Pulmonary artery endothelial cell (primary cell): ENCODE data around the gene IFIH1. TPM values are rescaled to one million over a fixed set of nuclear protein-coding genes. Genes with fewer than 3 reads are reported as not detected.

ENCODE experiments used
- DNase-seq: peaks from one replicate; pipeline ENCODE4 v3.0.0-alpha.2; 2011; ENCODE audit warnings: low read depth, low spot score
- total RNA-seq: library from RNA; depleted of rRNA; stranded (reverse); fragments of >200 nt; gene quantifications from 2 replicates; pipeline ENCODE4 v1.2.3, GENCODE V29; 2014

The IFIH1 gene
- total RNA-seq, 1 donor from 2014 or later = 7.3 TPM

- DNase-seq = no peak
Measured at GRCh38 chr2:162312853-162313252, 5.6 kb downstream of the IFIH1 start.

- no peak for DNase-seq
Measured at GRCh38 chr2:162308747-162309503, 9.6 kb downstream of the IFIH1 start.

- DNase-seq = no peak
Measured at GRCh38 chr2:162305901-162306300, 12.6 kb downstream of the IFIH1 start.

GRCh38 chr2:162301877-162302276, 16.6 kb downstream of the IFIH1 start:
- no peak for DNase-seq

DNA sequence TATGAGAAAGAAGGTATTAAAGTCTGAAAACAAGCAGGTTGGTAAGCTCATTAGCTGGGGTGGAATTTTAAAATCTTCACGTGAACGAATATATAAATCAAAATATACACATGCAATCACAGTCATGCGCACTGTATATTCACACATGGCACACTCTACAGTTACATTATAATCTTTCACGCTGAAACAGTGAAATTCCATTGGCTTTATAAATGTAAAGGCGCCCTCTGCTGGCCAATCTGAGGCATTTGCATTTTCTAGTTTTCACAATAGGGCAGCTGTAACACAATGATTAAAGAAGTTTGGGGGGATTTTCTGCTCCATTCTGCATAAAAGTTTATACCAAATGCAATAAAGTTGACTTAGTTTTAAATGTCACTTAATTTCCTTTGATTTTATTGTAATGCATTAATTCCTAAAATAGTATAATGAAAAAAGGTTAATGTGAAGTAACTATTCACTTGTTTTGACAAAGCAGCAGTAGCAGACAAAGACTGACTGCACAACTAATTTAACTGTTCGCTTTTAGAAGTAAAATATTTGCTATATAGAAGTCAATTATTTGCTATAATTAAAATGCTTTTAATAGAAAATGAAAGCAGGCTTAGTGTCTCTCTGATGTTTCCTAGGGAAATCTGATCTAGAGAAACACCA, 17.2 kb downstream of the IFIH1 start:
- DNase-seq = no peak

DNA sequence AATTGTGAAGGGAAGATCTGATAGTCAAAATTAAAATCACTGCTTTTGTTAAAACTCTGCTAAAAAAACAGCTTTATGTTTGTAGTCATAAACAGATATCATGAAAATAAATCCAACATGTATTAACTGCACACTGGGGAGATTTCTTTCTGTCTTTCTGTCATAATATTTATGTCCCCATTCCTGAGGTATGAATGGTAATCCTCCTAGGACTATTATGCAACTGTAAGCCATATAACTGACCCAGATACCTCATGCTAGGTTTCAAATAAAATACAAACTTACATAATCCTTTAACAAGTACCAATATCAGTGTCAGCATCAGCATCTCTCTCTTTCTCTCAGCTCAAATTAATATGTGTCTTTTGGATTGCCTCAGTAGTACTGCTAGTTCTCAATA, 18.2 kb downstream of the IFIH1 start:
- DNase-seq = no peak

DNA sequence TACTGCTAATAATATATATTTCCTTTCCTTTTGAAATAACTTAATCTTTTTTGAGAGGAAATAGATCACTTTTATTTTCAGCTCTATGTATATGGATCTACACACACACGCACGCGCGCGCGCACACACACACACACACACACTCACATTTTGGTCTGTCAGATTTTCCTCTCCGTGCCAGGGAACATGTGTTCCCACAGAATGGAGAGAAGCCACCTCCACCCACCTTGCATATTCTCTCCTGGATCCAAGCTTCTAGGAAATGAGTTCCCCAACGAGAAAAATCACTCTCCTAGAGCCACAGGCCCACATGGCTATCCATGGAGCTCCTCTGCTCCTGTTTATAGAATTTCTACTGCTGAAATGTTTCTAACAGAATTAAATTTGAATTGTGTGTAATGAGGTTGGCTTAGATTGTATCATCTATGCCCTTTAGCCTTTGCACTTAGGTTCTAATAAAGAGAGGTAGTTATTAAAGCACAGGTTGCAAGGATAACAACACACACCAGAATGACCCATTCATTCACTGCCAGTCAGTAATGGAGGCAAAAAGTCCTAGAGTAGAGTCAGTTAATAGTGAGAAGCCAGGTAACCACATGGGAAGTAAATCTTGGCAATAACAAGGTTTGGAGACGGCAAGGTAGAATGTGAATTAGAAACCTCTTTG, 19.7 kb downstream of the IFIH1 start:
- DNase-seq = no peak

DNA sequence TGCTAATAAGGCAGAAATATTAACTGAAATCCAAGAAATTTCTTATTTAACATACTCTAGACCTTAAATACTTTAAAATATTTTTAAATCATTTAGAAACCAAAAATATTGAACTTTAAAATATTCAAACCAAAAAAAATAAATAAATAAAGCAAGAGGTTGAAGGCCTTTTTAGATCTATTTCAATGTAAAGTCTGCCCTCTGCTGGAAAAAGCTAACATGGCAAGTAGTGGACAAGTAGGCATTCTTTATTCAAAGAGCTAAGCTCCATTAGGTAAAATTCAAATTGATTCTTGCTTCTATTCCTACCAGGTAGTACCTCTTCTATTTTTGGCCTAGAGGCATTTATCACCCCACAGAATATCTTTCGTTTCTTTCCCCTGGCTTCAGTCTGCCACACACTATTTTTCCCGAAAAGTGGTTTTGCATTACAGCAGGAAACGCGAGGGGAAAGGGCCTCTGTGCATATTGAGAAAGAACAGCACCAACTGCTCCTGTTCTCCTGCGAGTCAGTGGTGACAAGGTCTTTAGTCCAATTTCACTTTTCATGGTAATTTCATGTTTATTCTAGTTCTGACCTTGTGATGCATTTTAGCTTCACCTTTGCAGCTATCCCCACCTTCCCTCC, 20.4 kb downstream of the IFIH1 start:
- DNase-seq = peak; percentile 41

DNA sequence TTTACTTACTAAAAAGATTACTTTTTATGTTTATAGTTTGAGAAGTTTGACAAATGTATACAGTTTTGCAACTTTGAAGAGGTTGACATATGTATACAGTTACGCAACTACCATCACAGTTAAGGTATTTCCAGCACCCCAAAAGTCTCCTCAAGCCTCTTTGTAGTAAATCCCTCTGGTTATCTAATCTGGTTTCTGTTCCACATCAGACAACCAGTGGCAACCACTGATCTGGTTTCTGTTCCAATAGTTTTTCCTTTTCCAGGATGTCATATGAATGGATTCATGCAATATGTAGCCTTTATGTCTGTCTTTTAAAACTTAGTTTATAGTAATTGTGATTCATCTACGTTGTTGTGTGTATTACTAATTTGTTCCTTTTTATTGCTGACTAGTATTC, 23.5 kb downstream of the IFIH1 start:
- no peak for DNase-seq

- no peak for DNase-seq
Measured at GRCh38 chr2:162293122-162293786, 25.2 kb downstream of the IFIH1 start.

- no peak for DNase-seq
Measured at GRCh38 chr2:162291748-162292147, 26.7 kb downstream of the IFIH1 start.

GRCh38 chr2:162282765-162283425, 35.6 kb downstream of the IFIH1 start:
- no peak for DNase-seq

DNA sequence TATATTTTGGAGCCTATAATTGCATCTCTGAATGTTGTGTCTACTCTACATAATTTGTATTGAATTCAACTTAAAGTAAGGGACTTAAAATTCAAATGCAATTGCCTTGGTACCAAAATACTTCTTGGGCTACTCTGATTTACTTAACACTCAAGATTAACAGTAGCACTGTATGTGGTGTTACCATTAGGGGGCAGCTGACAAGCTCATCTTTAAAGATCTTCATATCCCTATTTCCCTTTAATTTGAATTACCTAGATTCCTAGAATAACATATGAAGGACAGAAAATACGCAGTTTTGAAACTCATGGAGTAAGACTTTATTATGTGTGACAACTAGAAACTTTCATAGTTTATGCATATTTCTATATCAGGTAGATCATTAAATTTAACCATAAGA, 37.8 kb downstream of the IFIH1 start:
- DNase-seq = no peak

DNA sequence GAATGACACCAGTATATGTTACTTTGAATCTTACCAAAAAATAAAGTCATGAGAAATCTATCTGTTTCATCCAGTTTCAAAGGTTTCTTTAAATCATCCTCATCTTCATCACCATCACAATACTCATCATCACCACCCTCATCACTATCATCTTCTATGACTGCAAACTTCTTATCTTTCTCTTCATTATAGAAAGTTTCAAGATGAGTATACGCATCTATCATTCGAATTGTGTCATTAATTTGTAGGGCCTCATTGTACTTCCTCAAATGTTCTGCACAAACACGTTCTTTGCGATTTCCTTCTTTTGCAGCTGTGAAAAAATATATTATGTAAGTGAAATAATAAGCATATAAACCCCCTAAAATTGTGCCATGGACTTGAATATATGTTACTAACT, 41.1 kb downstream of the IFIH1 start:
- no peak for DNase-seq

DNA sequence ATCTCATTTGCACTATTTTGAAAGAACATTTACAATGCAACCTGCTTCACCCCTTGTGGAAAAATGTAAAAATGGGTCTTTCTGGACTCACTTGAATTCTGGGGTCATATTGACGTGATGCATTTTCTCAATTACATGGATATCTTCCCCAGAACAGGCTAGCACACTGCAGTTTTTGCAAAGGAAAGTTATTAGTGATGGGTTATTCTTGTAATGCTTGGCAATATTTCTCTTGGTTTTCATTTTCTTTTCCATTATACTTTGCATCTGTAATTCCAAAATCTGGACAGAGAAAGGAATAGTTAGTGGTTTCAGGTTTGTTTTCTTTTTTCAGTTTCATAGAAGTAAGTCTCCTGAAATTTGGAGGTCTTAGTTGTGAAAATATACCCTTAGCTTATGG, 50.5 kb downstream of the IFIH1 start:
- no peak for DNase-seq

DNA sequence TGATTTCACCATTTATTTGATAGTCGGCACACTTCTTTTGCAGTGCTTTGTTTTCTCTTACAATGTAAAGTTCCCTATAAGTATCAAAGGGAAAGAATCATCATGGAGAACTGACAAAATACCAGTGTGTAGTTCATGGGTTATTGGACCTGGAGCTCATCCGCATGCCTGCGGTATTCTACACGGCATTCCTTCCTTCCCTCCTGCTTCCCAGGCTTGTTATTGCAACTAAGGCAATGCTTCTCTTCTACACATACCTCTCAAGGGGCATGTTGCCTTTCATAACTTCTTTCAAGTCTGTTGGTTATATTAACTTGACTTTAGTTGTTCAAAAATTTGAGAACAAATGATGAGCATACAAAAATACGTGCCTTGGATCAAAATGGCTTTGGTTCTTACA, 51.0 kb downstream of the IFIH1 start:
- no peak for DNase-seq

DNA sequence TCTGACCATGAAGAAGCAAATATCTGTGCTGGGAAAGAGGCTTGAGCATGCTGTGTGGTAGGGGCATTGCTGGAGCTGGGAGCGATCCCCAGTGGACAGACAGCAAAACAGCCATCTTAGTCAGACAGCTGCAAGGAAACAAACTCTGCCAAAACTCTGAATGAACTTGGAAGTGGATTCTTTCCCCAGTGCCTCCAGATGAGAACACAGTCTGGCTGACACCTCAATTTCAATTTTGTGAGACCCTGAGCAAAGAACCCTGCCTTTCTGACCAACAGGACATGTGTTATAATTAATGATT, 52.1 kb downstream of the IFIH1 start:
- DNase-seq = no peak

DNA sequence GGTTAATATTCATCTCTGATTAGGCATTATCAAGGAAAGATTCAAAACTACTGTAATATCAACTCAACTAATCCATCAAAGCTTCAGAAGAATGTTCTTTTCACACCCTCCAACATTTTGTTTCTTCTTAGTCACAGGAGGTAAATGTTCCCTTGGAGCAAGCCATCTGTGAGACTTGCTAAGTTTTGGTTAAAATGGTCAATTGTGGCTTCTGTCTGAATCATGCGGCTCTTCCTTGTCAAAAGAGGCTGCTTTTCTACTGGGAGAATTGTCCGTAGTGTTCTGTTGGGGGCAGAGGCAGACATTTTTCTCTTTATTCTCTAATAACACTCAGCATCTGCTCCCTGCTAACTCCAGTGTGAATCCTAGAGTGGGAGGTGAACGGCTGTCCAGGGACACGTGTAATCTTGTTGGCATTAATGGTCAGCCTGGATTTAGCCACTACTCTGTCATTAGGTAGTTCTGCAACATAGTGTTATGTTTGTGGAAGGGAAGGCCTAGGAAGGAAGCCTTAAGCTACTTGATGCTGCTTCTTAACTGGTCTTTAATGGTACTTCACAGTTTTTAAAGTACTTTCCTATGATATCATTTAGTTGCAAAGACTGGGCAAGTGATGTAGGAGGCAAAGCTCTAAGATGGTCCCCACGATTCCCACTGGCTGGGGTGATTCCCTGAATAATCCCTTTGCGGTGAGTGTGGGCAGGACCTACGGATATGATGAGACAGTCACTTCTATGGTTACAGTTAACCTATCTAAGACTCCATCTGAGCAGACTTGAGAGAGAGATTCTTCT, 52.6 kb downstream of the IFIH1 start:
- no peak for DNase-seq

GRCh38 chr2:162261032-162261945, 57.2 kb downstream of the IFIH1 start:
- DNase-seq = peak; percentile 29
